B cell (primary cell): ENCODE results near the gene PDLIM4. TPM values are rescaled to one million over a fixed set of nuclear protein-coding genes. Genes with fewer than 3 reads are reported as not detected.
A peak's percentile ranks its signal among the peaks of the same experiment; 100 is the strongest.

Experiments used
- ATAC-seq: fragments of 200-7000 bp; cut with Tn5 transposase; one replicate; pipeline ENCODE4 v1.10.0; 2021; ENCODE audit warnings: low read depth, mild to moderate bottlenecking, moderate number of reproducible peaks, moderate library complexity
- CTCF ChIA-PET: fragments of 350-600 bp; sonication (Branson Sonifier 250); formaldehyde crosslinking; loops from one replicate; lab custom pipeline; 2021; ENCODE audit warnings: antibody characterized with exemption, inconsistent platforms; lab: Charles Lee
- POLR2A ChIA-PET: fragments of 350-600 bp; sonication (Branson Sonifier 250); formaldehyde crosslinking; loops from one replicate; lab custom pipeline; 2021; ENCODE audit warnings: antibody characterized with exemption; lab: Charles Lee
- DNase-seq: peaks from one replicate; pipeline ENCODE4 v3.0.0; 2013
- H2AFZ ChIP-seq: 2 replicates; pipeline ENCODE4 v1.6.1; 2012; ENCODE audit warnings: mild to moderate bottlenecking, low read depth, low read length; ENCODE audit not compliant: insufficient read depth, poor library complexity, severe bottlenecking
- H3K27ac ChIP-seq, 2 donors: 1 replicate in 1 of 2; 2 replicates in 1 of 2; pipeline ENCODE4 v1.5.1; 2012 to 2013; ENCODE audit warnings: low read length in 2 of 2, mild to moderate bottlenecking in 2 of 2, moderate library complexity in 1 of 2
- H3K27me3 ChIP-seq, 4 experiments: fragments of 200-600 bp in 1 of 4; sonication (generic) in 1 of 4; replicated peaks in 1 of 4; 1 replicate in 2 of 4; 2 replicates in 2 of 4; pipeline versions ENCODE4 v1.6.1 to v1.7.0; 2013 to 2016; ENCODE audit warnings: low read length in 3 of 4, mild to moderate bottlenecking in 2 of 4, mixed read lengths in 1 of 4, moderate library complexity in 1 of 4; ENCODE audit not compliant: insufficient read depth in 4 of 4, control insufficient read depth in 3 of 4; ENCODE audit errors: control extremely low read depth in 1 of 4
- H3K36me3 ChIP-seq, 2 experiments: replicated peaks in 1 of 2; 1 replicate in 1 of 2; 2 replicates in 1 of 2; pipeline versions ENCODE4 v1.6.1 to v1.7.1; 2013; ENCODE audit warnings: low read length in 1 of 2; ENCODE audit not compliant: insufficient read depth in 2 of 2, control insufficient read depth in 1 of 2; ENCODE audit errors: control extremely low read depth in 1 of 2, extremely low read depth in 1 of 2
- H3K4me1 ChIP-seq, 2 donors: fragments of 200-600 bp in 1 of 2; sonication (generic) in 1 of 2; 1 replicate in 1 of 2; 2 replicates in 1 of 2; pipeline versions ENCODE4 v1.5.1 to v1.6.1; 2013 to 2017; ENCODE audit warnings: low read length in 2 of 2; ENCODE audit not compliant: control insufficient read depth in 2 of 2, insufficient read depth in 2 of 2
- H3K4me2 ChIP-seq: replicated peaks from 2 replicates; pipeline ENCODE3; 2012; ENCODE audit warnings: mild to moderate bottlenecking, low read depth, low read length; ENCODE audit not compliant: poor library complexity, severe bottlenecking
- H3K4me3 ChIP-seq, 5 experiments: fragments of 200-600 bp in 1 of 5; sonication (generic) in 1 of 5; 1 replicate in 3 of 5; 2 replicates in 2 of 5; pipeline versions ENCODE4 v1.5.1 to v1.7.0; 2011 to 2016; ENCODE audit warnings: low read length in 4 of 5, mild to moderate bottlenecking in 4 of 5, low read depth in 2 of 5, control low read depth in 1 of 5, moderate library complexity in 1 of 5; ENCODE audit not compliant: insufficient read depth in 1 of 5; ENCODE audit errors: control extremely low read depth in 1 of 5, extremely low read depth in 1 of 5
- H3K79me2 ChIP-seq: fragments of 200-600 bp; sonication (generic); one replicate; pipeline ENCODE4 v1.6.0; 2016; ENCODE audit warnings: low read length; ENCODE audit not compliant: control insufficient read depth, insufficient read depth
- H3K9ac ChIP-seq: fragments of 200-600 bp; sonication (generic); 2 replicates; pipeline ENCODE4 v1.6.1; 2017; ENCODE audit warnings: mild to moderate bottlenecking, low read length, moderate library complexity
- H3K9me3 ChIP-seq, 3 donors: one replicate each; pipeline versions ENCODE4 v1.6.1 to v1.7.1; 2013; ENCODE audit warnings: low read length in 2 of 3; ENCODE audit not compliant: control insufficient read depth in 2 of 3, insufficient read depth in 1 of 3; ENCODE audit errors: control extremely low read depth in 1 of 3
- H4K20me1 ChIP-seq: 2 replicates; pipeline ENCODE4 v1.6.0; 2012; ENCODE audit warnings: mild to moderate bottlenecking, low read length; ENCODE audit not compliant: insufficient read depth, control insufficient read depth, poor library complexity, severe bottlenecking
- H3K27ac Mint-ChIP-seq: one replicate; pipeline ENCODE4 v1.8.0; 2021; ENCODE audit warnings: mixed read lengths
- H3K27me3 Mint-ChIP-seq: one replicate; pipeline ENCODE4 v1.8.0; 2021; ENCODE audit warnings: mixed read lengths
- H3K4me1 Mint-ChIP-seq: one replicate; pipeline ENCODE4 v1.8.0; 2021; ENCODE audit warnings: mixed read lengths
- H3K4me3 Mint-ChIP-seq: one replicate; pipeline ENCODE4 v1.8.0; 2021; ENCODE audit warnings: mixed read lengths
- H3K9me3 Mint-ChIP-seq: one replicate; pipeline ENCODE4 v1.8.0; 2022; ENCODE audit warnings: mixed read lengths; ENCODE audit not compliant: insufficient read depth
- EZH2 ChIP-seq: IDR thresholded peaks from 2 replicates; pipeline ENCODE4 v1.6.1; 2012; ENCODE audit warnings: borderline replicate concordance, low read depth, mild to moderate bottlenecking, moderate library complexity, low read length; ENCODE audit not compliant: insufficient read depth, poor library complexity, severe bottlenecking
- WGBS: methylation state at CpG from one replicate; pipeline ENCODE4 v1.1.5; 2013; ENCODE audit warnings: missing lambda C conversion rate; ENCODE audit not compliant: insufficient coverage; 5-methylcytosine and 5-hydroxymethylcytosine counted together
- intact Hi-C: fragments of 100-400 bp; cut with micrococcal nuclease; formaldehyde crosslinking; loops from one replicate; pipeline ENCODE4 v1.10.0; 2022
- polyA plus RNA-seq: library from polyadenylated mRNA; depleted of rRNA; stranded (reverse); fragments of >200 nt; gene quantifications from 2 replicates; pipeline ENCODE4 v1.2.3, GENCODE V29; 2012
- total RNA-seq, 2 donors: library from RNA; stranded (reverse); fragments of 120-200 nt in 1 of 2; gene quantifications; 1 replicate in 1 of 2; 2 replicates in 1 of 2; pipeline versions ENCODE4 v1.2.3 to v1.2.4, GENCODE V29; 2013 to 2022
- TF ChIP-seq, protein P1 (sequence below): fragments of 200-600 bp; IDR thresholded peaks from one replicate; pipeline ENCODE4 v1.8.0; 2022; ENCODE audit warnings: antibody characterized with exemption, mild to moderate bottlenecking

Gene PDLIM4
- total and polyA plus RNA-seq, 2 donors (not counting 1 experiment from before 2014, with no cell fraction given), result not detected

DNA sequence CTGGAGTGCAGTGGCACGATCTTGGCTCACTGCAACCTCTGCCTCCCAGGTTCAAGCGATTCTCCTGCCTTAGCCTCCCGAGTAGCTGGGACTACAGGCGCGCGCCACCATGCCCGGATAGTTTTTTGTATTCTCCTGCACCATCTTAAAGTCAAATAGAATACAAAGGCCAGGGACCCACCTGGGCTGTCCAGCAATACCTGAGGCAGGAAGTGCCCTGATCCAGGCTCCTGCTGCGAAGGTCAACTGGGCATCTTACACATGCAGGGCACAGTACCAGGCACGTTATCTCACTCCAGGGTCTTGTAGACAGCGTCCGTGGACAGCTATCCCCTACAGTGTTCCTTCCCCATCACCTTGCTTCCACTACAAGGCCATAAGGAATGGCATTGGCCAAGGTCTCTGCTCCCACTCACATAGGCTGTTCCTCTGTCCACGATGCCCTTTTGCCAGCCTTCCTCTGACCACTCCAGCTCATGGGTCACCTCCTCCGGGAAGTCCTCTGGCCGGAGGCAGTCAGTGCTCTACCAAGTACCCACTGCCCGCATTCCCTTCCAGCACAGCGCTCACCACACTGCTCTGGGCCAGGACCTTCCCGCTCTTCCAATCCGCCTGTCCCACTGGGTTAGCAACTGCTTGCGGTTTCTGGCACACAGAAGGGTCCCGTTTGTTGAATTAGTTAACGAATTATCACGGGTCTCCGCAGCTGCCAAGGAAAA, 30.8 kb upstream of the PDLIM4 start:
- peak overlapping the region; percentile 90 for H3K4me2 ChIP-seq
- H3K9me3 ChIP-seq, result peaks cover 0 to 14% (median 0%) of the 10 kb centered on the region in 3 donors
- POLR2A ChIA-PET, result no interaction called here
- Mint-ChIP-seq H3K27me3 (peaks cover 19% of the 10 kb centered on the region), H3K27ac (no peak overlapping the region), H3K4me1 (peaks cover 47% of the 10 kb centered on the region), H3K4me3 (peak overlapping the region; percentile 77), H3K9me3 (no peaks in the 10 kb centered on the region)
- H3K27me3 ChIP-seq, result peaks cover 0 to 21% (median 9%) of the 10 kb centered on the region in 4 experiments
- peaks cover 41 to 51% of the 10 kb centered on the region in 2 donors for H3K4me1 ChIP-seq
- peak overlapping the region; percentile 62 for H3K9ac ChIP-seq
- peak overlapping the region; percentile 82 for H2AFZ ChIP-seq
- peaks cover 14% of the 10 kb centered on the region for H3K79me2 ChIP-seq
- 79% methylated on average over 22 of the region's 23 CpGs for WGBS
- DNase-seq (no peak), ATAC-seq (no peak)
- H3K36me3 ChIP-seq, result no peaks in the 10 kb centered on the region
- H4K20me1 ChIP-seq, result no peaks in the 10 kb centered on the region
- CTCF ChIA-PET, result interaction anchor here (2.8 to 3.8 kb wide), 2 partner anchors 11 to 12 kb away, joined by 17 to 19 read pairs; no protein-coding TSS in a partner anchor
- peak overlapping the region in 2 of 5 experiments; percentile 56 to 66 for H3K4me3 ChIP-seq
- no peak overlapping the region for H3K27ac ChIP-seq
- intact Hi-C loops, result no loop called here
- TF ChIP-seq, protein P1, sequence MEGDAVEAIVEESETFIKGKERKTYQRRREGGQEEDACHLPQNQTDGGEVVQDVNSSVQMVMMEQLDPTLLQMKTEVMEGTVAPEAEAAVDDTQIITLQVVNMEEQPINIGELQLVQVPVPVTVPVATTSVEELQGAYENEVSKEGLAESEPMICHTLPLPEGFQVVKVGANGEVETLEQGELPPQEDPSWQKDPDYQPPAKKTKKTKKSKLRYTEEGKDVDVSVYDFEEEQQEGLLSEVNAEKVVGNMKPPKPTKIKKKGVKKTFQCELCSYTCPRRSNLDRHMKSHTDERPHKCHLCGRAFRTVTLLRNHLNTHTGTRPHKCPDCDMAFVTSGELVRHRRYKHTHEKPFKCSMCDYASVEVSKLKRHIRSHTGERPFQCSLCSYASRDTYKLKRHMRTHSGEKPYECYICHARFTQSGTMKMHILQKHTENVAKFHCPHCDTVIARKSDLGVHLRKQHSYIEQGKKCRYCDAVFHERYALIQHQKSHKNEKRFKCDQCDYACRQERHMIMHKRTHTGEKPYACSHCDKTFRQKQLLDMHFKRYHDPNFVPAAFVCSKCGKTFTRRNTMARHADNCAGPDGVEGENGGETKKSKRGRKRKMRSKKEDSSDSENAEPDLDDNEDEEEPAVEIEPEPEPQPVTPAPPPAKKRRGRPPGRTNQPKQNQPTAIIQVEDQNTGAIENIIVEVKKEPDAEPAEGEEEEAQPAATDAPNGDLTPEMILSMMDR, result no peak
- no peak for TF ChIP-seq EZH2

DNA sequence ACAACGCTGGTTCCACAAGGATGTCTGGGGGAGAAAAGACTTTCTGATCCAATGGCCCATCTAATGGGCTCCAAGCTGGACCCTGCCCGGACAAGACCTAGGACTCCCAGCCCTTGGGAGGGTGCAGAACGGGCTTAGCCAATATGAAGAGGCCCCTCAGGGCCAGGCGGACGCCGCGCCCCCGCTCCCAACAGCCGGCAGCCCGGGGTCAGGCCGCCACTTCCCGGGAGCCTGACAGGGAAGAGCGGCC, 30.3 kb upstream of the PDLIM4 start:
- intact Hi-C loops, result no loop called here
- peak overlapping the region in 4 of 5 experiments; percentile 35 to 66 (median 61) for H3K4me3 ChIP-seq
- POLR2A ChIA-PET, result no interaction called here
- H3K27me3 Mint-ChIP-seq, result peaks cover 19% of the 10 kb centered on the region
- peak overlapping the region; percentile 90 for H3K4me2 ChIP-seq
- WGBS, result 3% methylated on average over 13 of the region's 13 CpGs
- H3K27ac ChIP-seq, result no peak overlapping the region
- H3K9me3 Mint-ChIP-seq, result no peaks in the 10 kb centered on the region
- H3K27ac Mint-ChIP-seq, result no peak overlapping the region
- peaks cover 38 to 47% of the 10 kb centered on the region in 2 donors for H3K4me1 ChIP-seq
- no peak for TF ChIP-seq EZH2
- TF ChIP-seq, protein P1, result no peak
- peaks cover 14% of the 10 kb centered on the region for H3K79me2 ChIP-seq
- H3K4me3 Mint-ChIP-seq, result peak overlapping the region; percentile 77
- no peaks in the 10 kb centered on the region for H4K20me1 ChIP-seq
- peaks cover 0 to 21% (median 9%) of the 10 kb centered on the region in 4 experiments for H3K27me3 ChIP-seq
- H3K36me3 ChIP-seq, result no peaks in the 10 kb centered on the region
- CTCF ChIA-PET, result interaction anchor here (1.6 to 2.8 kb wide), 2 partner anchors 11 to 14 kb away, joined by 5 to 17 read pairs; no protein-coding TSS in a partner anchor
- H3K9ac ChIP-seq, result peak overlapping the region; percentile 62
- DNase-seq (no peak), ATAC-seq (no peak)
- H3K4me1 Mint-ChIP-seq, result peaks cover 44% of the 10 kb centered on the region
- peaks cover 0 to 14% (median 0%) of the 10 kb centered on the region in 3 donors for H3K9me3 ChIP-seq
- H2AFZ ChIP-seq, result peak overlapping the region; percentile 82
